Thoracic aorta (tissue), 2 donors: ENCODE data around the gene CARD10. TPM values are rescaled to one million over a fixed set of nuclear protein-coding genes. Genes with fewer than 3 reads are reported as not detected.
A peak's percentile ranks its signal among the peaks of the same experiment; 100 is the strongest.

Experiments used
- ATAC-seq: fragments of 150-250 bp; one replicate; pipeline ENCODE4 v1.8.0; 2017; ENCODE audit warnings: low read depth; ENCODE audit not compliant: insufficient number of reproducible peaks, low FRiP score
- DNase-seq: peaks from one replicate; pipeline ENCODE4 v3.0.0-alpha.2; 2020; ENCODE audit warnings: low spot score
- H3K27ac ChIP-seq, 2 donors: fragments of 200-600 bp; sonication (generic); 1 replicate in 1 of 2; 2 replicates in 1 of 2; pipeline ENCODE4 v1.5.1; 2016; ENCODE audit warnings: mild to moderate bottlenecking in 2 of 2, moderate library complexity in 2 of 2
- H3K27me3 ChIP-seq: fragments of 200-600 bp; sonication (generic); replicated peaks from 2 replicates; pipeline ENCODE4 v1.6.0; 2016; ENCODE audit warnings: mild to moderate bottlenecking; ENCODE audit not compliant: insufficient read depth
- H3K36me3 ChIP-seq: fragments of 200-600 bp; sonication (generic); one replicate; pipeline ENCODE4 v1.5.1; 2016
- H3K4me1 ChIP-seq, 2 donors: fragments of 200-600 bp; sonication (generic); 1 replicate in 1 of 2; 2 replicates in 1 of 2; pipeline versions ENCODE4 v1.5.1 to v1.6.0; 2016; ENCODE audit warnings: low read depth in 2 of 2, mild to moderate bottlenecking in 1 of 2; ENCODE audit not compliant: control insufficient read depth in 1 of 2
- H3K4me3 ChIP-seq: fragments of 200-600 bp; sonication (generic); 2 replicates; pipeline ENCODE4 v1.5.1; 2016; ENCODE audit warnings: mild to moderate bottlenecking
- H3K9me3 ChIP-seq: fragments of 200-600 bp; sonication (generic); 2 replicates; pipeline ENCODE4 v1.5.1; 2016
- total RNA-seq, 2 donors: library from RNA; depleted of rRNA; stranded (reverse); fragments of >200 nt; gene quantifications; one replicate each; pipeline versions ENCODE4 v1.1.0 to v1.2.3, GENCODE V29; 2016
- TF ChIP-seq, protein P1 (sequence below): fragments of 200-600 bp; sonication (generic); IDR thresholded peaks from one replicate; pipeline ENCODE4 v1.5.1; 2019; ENCODE audit warnings: antibody characterized with exemption

Gene CARD10
- total RNA-seq, 2 donors from 2014 or later = 7.2 to 11.0 TPM

DNA sequence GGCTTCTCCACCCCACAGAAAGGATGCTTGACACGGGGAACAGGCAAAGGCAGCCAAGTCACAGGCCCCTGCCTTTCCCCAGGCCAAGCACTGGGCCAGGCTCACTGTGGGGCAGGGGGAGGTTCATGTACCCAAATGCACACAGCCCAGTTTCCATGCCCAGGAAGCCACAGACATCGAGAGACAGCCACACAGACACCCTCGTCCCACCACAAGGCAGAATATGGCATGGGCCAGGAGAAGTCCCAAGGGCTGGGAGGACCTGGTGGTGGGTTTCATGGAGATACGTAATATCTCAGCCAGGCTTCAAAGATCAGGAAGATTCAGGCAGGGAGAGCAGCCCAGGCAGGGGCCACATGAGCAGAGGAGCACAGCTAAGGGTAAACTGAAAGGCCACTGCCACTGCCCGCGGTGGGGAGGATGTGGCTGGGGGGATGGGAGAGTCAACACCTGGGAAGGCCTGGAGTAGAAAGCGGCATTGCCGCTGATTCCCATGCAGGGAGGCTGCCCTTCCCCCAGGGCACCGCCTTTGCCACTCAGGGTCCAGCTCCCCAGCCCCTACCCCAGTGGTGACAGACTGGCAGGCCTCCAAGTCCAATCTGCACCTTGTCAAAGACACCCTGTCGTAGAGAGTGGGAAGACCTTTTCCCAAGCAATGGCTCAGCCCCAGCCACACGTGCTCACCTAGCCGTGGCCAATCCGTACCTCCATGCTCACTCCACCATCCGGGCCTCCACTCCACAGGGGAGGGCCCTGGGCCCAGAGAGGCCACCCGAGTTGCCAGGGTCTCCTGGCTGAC, 30.7 kb downstream of the CARD10 start:
- no peaks in the 10 kb centered on the region for H3K9me3 ChIP-seq
- H3K27me3 ChIP-seq = no peaks in the 10 kb centered on the region
- TF ChIP-seq, protein P1, sequence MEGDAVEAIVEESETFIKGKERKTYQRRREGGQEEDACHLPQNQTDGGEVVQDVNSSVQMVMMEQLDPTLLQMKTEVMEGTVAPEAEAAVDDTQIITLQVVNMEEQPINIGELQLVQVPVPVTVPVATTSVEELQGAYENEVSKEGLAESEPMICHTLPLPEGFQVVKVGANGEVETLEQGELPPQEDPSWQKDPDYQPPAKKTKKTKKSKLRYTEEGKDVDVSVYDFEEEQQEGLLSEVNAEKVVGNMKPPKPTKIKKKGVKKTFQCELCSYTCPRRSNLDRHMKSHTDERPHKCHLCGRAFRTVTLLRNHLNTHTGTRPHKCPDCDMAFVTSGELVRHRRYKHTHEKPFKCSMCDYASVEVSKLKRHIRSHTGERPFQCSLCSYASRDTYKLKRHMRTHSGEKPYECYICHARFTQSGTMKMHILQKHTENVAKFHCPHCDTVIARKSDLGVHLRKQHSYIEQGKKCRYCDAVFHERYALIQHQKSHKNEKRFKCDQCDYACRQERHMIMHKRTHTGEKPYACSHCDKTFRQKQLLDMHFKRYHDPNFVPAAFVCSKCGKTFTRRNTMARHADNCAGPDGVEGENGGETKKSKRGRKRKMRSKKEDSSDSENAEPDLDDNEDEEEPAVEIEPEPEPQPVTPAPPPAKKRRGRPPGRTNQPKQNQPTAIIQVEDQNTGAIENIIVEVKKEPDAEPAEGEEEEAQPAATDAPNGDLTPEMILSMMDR = no peak

DNA sequence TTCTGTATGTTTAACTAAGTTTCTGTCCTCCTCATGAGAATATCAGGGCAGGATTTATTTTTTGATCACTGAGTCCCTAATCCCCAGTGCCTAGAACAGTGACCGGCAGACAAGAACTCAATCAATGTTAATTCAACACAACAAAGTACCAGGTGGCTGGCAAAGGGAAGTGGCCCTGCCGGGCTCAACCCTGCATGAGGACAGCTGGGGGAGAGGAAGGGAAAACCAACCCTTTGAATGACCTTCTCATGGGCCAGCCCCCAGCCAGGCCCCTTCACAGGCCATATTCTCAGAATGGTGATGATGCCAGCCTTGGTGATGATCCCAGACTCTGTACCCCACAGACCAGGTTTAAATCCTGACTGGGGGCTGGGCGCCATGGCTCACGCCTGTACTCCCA, 31.6 kb downstream of the CARD10 start:
- TF ChIP-seq, protein P1 = no peak
- ATAC-seq = no peak
- DNase-seq = no peak
- no peak overlapping the region for H3K4me3 ChIP-seq
- H3K4me1 ChIP-seq = peaks cover 8 to 23% of the 10 kb centered on the region in 2 donors
- H3K27ac ChIP-seq = no peak overlapping the region
- no peaks in the 10 kb centered on the region for H3K9me3 ChIP-seq
- H3K36me3 ChIP-seq = no peaks in the 10 kb centered on the region
- no peaks in the 10 kb centered on the region for H3K27me3 ChIP-seq

More for the DNA sequence above, 30.7 kb downstream of the CARD10 start:
- peaks cover 7 to 17% of the 10 kb centered on the region in 2 donors for H3K4me1 ChIP-seq
- no peak overlapping the region for H3K4me3 ChIP-seq
- DNase-seq = no peak
- ATAC-seq = no peak
- H3K36me3 ChIP-seq = no peaks in the 10 kb centered on the region
- H3K27ac ChIP-seq = no peak overlapping the region

DNA sequence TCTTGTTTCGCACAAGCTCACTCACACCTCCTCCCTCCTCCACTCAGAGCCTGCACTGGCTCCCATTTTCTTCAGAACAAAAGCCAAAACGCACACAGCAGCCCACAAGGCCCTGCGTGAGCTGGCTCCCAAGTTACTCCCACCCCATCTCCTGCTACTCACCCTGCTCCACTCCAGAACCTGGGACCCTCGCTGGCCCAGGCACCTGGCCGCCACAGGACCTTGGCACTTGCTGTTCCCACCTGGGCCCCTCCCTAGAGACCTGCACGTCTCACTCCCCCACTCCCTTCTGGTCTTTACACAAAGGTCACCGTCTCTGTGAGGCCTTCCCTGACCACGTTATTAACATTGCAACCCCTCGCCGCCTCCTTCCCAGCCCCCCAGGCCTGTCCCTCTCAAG, 32.1 kb downstream of the CARD10 start:
- no peaks in the 10 kb centered on the region for H3K36me3 ChIP-seq
- DNase-seq (no peak), ATAC-seq (no peak)
- no peaks in the 10 kb centered on the region for H3K27me3 ChIP-seq
- H3K27ac ChIP-seq = no peak overlapping the region
- TF ChIP-seq, protein P1 = no peak
- no peaks in the 10 kb centered on the region for H3K9me3 ChIP-seq
- no peak overlapping the region for H3K4me3 ChIP-seq
- peaks cover 8 to 23% of the 10 kb centered on the region in 2 donors for H3K4me1 ChIP-seq

DNA sequence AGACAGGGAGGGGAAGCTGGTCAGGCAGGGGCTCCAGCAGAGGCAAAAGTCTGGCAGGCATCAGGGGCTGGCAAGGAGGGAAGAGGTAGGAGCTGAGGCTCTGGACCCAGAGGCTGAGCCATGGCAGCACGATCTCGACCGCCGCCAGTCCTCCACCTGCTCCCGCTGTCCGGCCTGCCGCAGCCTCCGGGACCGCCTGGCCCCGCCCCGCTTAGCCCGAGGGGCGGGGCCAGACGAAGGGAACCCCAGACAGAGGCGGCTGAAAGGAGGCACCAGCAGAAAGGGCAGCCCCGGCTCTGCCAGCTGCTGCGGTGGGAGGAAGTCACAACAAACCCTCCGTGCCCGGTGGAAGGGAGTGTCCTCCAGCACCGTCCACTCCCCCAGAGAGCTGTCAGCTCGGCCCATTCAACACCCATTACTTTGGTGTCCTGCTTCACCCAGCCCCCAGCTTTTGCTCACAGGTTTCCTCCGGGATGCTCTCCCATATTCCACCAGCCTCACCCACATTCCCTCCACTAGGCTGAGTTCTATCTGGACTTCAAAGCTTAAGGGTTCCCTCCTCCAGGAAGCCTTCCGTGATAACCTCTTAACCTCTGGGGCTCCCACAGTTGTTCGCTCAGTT, 32.9 kb downstream of the CARD10 start, which contains the start of gene MFNG:
TSS of gene MFNG (minus strand) at position 161 of the 622 bp plus-strand sequence. CDS start 207 bp downstream, outside the sequence.
- no peak for DNase-seq
- Histone ChIP-seq H3K9me3 (no peaks in the 10 kb centered on the region), H3K4me3 (peak within 1 kb of the TSS; percentile 63), H3K36me3 (no peaks in the 10 kb centered on the region), H3K27ac (peak within 1 kb of the TSS in 1 of 2 donors; percentile 4), H3K4me1 (peaks cover 8 to 23% of the 10 kb centered on the region in 2 donors), H3K27me3 (no peaks in the 10 kb centered on the region)
- ATAC-seq = no peak
- TF ChIP-seq, protein P1 = no peak

DNA sequence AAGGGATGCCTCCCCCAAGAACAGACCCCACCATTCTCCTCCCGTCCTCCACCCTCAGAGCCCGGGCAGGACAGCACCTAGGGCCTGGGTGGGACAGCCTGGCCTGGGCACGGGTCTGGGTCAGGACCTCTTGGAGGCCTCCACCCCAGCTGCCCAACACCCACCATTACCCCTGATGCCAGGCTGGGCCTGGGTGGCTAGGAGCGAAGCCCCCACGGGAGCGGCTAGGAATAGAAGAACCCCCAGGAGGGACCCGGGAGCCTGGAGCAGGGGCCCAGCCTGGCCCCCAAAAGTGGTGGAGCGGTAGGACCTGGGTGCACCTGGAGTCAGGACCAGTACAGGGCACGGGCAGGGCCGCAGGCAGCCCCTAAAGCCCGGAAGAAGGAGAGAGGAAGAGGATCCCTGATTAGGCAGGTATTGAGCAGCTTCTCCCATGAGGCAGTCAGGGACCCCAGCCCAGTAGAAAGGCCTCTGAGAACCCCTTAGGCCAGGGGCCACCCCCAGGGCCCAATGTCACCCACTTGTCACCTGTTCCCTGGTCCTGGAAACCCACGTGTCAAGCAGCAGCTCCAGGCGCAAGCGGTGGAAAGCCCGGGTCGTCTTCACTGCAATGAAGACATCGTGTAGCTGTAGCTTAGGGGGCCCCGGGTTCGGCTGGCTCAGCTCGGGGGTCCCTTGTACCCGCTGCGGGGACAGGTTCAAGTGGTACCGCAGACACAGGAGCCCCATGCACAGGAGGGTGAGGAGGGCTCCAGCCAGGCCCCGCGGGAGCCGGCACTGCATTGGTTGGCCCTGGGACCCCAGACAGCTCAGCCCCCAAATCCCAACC, 33.6 kb downstream of the CARD10 start:
- TF ChIP-seq, protein P1 = no peak
- Histone ChIP-seq H3K27ac (peak overlapping the region in 1 of 2 donors; percentile 4), H3K36me3 (no peaks in the 10 kb centered on the region), H3K9me3 (no peaks in the 10 kb centered on the region), H3K27me3 (no peaks in the 10 kb centered on the region), H3K4me1 (peaks cover 8 to 23% of the 10 kb centered on the region in 2 donors), H3K4me3 (peak overlapping the region; percentile 63)
- no peak for ATAC-seq
- DNase-seq = no peak
